Measurements from ENCODE around the gene KRT7.

- TF ChIP-seq CTCF (IDR thresholded peaks at IDR 0.05; ENCODE audit: low read depth, low read length, missing input control) (no peak), RAD21 (IDR thresholded peaks at IDR 0.05) (no peak), MAX (IDR thresholded peaks at IDR 0.05) (no peak)
These were observed 32.8 kb upstream of the KRT7 start for GRCh38 chr12:52200086-52200780.

All from liver (tissue), 3 donors.